GM12892 (cell line): Measurements from ENCODE around the gene NTRK3.

Experiments used
- POLR2A ChIP-seq: IDR thresholded peaks from 2 replicates; pipeline ENCODE4 v1.6.1; 2011; ENCODE audit warnings: low read depth, low read length, control low read depth
- POLR2AphosphoS5 ChIP-seq: IDR thresholded peaks from 2 replicates; pipeline ENCODE4 v1.6.1; 2011; ENCODE audit warnings: low read depth, low read length, control low read depth
- TAF1 ChIP-seq: IDR thresholded peaks from 2 replicates; pipeline ENCODE4 v1.6.1; 2011; ENCODE audit warnings: low read depth, mild to moderate bottlenecking, control low read depth, low read length, borderline replicate concordance

DNA sequence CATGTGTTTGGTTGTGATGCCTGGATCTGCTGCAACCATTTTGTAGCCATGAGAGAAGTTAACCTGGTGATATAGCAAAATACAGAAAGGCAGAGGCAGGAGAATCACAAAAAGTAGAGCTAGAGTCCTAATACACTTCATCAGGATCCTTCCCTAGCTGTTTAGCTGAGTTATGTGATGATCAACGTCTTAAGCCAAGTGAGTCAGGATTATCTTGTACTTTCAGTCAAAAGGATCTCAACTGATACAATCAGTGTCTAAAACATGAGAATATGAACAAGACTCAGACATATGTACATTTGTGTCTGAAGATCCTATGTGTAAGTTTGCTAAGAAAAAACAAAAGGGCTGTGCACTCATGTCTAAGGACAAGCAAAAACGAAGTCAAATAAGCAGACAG lies 236.9 kb downstream of the NTRK3 start:
- no peak for TF ChIP-seq POLR2A
- no peak for TF ChIP-seq TAF1
- TF ChIP-seq POLR2AphosphoS5 = no peak
